OCI-LY7 (cell line): Measurements from ENCODE around the gene SYNPO. TPM values are rescaled to one million over a fixed set of nuclear protein-coding genes. Genes with fewer than 3 reads are reported as not detected.

Experiments
- BruUV-seq: library from RNA; stranded (reverse); fragments of 400-500 nt; replicated peaks from 2 replicates; lab custom pipeline; 2021; lab: Mats Ljungman, UMichigan
- CTCF ChIA-PET: fragments of 300-600 bp; sonication (Branson Sonifier 250); formaldehyde crosslinking; loops from one replicate; lab custom pipeline; 2022; ENCODE audit warnings: antibody characterized with exemption; ENCODE audit not compliant: unreplicated experiment; lab: Charles Lee
- POLR2A ChIA-PET: fragments of 300-600 bp; sonication (Branson Sonifier 250); formaldehyde crosslinking; loops from one replicate; lab custom pipeline; 2022; ENCODE audit warnings: antibody characterized with exemption; lab: Charles Lee
- DNase-seq: peaks from one replicate; pipeline ENCODE4 v3.0.0-alpha.2; 2015; ENCODE audit warnings: low spot score
- H2AFZ ChIP-seq: fragments of 200-600 bp; sonication (generic), shearing (Covaris generic); 2 replicates; pipeline ENCODE4 v1.6.1; 2014; ENCODE audit warnings: mild to moderate bottlenecking, antibody characterized with exemption, low read length, moderate library complexity
- H3K27ac ChIP-seq: fragments of 200-600 bp; sonication (generic); 2 replicates; pipeline ENCODE4 v1.5.1; 2014; ENCODE audit warnings: mixed run types, low read depth, mild to moderate bottlenecking, moderate library complexity, low read length, inconsistent platforms; ENCODE audit not compliant: poor library complexity, severe bottlenecking
- H3K36me3 ChIP-seq: fragments of 200-600 bp; sonication (generic); 2 replicates; pipeline ENCODE4 v1.6.1; 2014; ENCODE audit warnings: mild to moderate bottlenecking, antibody characterized with exemption, low read length, moderate library complexity, mixed read lengths; ENCODE audit not compliant: insufficient read depth
- H3K4me1 ChIP-seq: fragments of 200-600 bp; sonication (generic); 2 replicates; pipeline ENCODE4 v1.5.1; 2014; ENCODE audit warnings: mild to moderate bottlenecking, low read length; ENCODE audit not compliant: insufficient read depth, poor library complexity, severe bottlenecking
- H3K4me2 ChIP-seq: fragments of 200-600 bp; sonication (generic); 2 replicates; pipeline ENCODE4 v1.6.1; 2014; ENCODE audit warnings: mild to moderate bottlenecking, low read length
- H3K4me3 ChIP-seq: fragments of 200-600 bp; sonication (generic); 2 replicates; pipeline ENCODE4 v1.5.1; 2014; ENCODE audit warnings: mild to moderate bottlenecking, low read depth, low read length; ENCODE audit not compliant: poor library complexity, severe bottlenecking
- H3K79me2 ChIP-seq: fragments of 200-600 bp; sonication (generic); 2 replicates; pipeline ENCODE4 v1.6.1; 2016; ENCODE audit warnings: low read depth, mild to moderate bottlenecking, low read length, moderate library complexity, mixed read lengths; ENCODE audit not compliant: insufficient read depth
- H3K9me2 ChIP-seq: fragments of 200-600 bp; sonication (generic); 2 replicates; pipeline ENCODE4 v1.6.1; 2016; ENCODE audit warnings: mild to moderate bottlenecking, low read length, mixed read lengths; ENCODE audit not compliant: insufficient read depth
- H3K9me3 ChIP-seq: fragments of 200-600 bp; sonication (generic); 2 replicates; pipeline ENCODE4 v1.6.1; 2014; ENCODE audit warnings: mild to moderate bottlenecking, mixed run types, low read length, mixed read lengths
- H4K20me1 ChIP-seq: fragments of 200-600 bp; sonication (generic); 2 replicates; pipeline ENCODE4 v1.6.1; 2014; ENCODE audit warnings: mild to moderate bottlenecking, antibody characterized with exemption, low read length, moderate library complexity, mixed read lengths; ENCODE audit not compliant: insufficient read depth
- intact Hi-C: fragments of 100-400 bp; cut with micrococcal nuclease; formaldehyde crosslinking; loops from one replicate; pipeline ENCODE4 v1.10.0; 2022; ENCODE audit not compliant: unreplicated experiment
- total RNA-seq, 2 experiments: library from RNA; depleted of rRNA in 1 of 2; stranded (reverse); fragments of >200 nt in 1 of 2; shearing (Covaris generic) in 1 of 2; gene quantifications; 2 replicates each; pipeline ENCODE4 v1.2.3, GENCODE V29; 2014 to 2022
- TF ChIP-seq, protein P1 (sequence below): fragments of 200-600 bp; sonication (generic); conservative IDR thresholded peaks from 2 replicates; pipeline ENCODE4 v1.5.1; 2014; ENCODE audit warnings: mild to moderate bottlenecking, antibody characterized with exemption, low read length, moderate library complexity, mixed read lengths

SYNPO gene
- total RNA-seq, 2 experiments from 2014 or later, result 0.08 TPM; not detected in 1

DNA sequence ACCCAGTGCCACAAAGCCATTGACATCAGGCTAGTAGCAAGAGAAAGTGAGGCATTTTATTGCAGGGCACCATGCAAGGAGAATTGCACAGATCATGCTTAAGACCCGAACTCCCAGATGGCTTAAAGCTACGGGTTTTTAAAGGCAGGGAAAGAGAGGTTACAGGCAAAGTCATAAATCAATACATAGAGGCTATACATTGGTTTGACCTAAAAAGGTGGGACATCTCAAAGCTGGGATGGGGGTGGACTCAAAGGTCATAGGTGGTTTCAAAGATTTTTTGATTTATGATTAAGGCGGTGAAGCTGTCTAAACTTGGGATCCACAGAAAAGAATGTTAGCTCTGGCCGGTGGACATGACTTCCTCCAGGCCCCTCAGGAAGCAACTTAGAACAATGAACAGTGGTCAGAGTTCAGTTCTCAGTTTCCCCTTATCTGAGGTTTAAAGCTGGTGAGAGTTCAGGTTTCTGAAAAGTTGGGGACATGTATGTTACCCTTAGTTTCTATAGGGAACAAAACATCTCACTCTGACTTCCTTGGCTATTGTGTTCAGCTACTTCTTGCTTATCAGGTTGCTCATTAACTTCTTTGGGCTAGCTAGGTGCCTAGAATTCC, 66.4 kb downstream of the SYNPO start:
- H3K9me2 ChIP-seq, result no peaks in the 10 kb centered on the region
- H3K27ac ChIP-seq, result no peak overlapping the region
- TF ChIP-seq, protein P1, sequence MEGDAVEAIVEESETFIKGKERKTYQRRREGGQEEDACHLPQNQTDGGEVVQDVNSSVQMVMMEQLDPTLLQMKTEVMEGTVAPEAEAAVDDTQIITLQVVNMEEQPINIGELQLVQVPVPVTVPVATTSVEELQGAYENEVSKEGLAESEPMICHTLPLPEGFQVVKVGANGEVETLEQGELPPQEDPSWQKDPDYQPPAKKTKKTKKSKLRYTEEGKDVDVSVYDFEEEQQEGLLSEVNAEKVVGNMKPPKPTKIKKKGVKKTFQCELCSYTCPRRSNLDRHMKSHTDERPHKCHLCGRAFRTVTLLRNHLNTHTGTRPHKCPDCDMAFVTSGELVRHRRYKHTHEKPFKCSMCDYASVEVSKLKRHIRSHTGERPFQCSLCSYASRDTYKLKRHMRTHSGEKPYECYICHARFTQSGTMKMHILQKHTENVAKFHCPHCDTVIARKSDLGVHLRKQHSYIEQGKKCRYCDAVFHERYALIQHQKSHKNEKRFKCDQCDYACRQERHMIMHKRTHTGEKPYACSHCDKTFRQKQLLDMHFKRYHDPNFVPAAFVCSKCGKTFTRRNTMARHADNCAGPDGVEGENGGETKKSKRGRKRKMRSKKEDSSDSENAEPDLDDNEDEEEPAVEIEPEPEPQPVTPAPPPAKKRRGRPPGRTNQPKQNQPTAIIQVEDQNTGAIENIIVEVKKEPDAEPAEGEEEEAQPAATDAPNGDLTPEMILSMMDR, result no peak
- H3K4me2 ChIP-seq, result no peak overlapping the region
- ChIA-PET POLR2A (interaction anchor here (0.8 kb wide), 1 partner anchor 195 kb away, joined by 4 read pairs; no protein-coding TSS in a partner anchor), CTCF (no interaction called here)
- H2AFZ ChIP-seq, result no peak overlapping the region
- intact Hi-C loops, result no loop called here
- peaks cover 19% of the 10 kb centered on the region for H3K36me3 ChIP-seq
- no peaks in the 10 kb centered on the region for H3K79me2 ChIP-seq
- BruUV-seq, result no TSS peak
- no peaks in the 10 kb centered on the region for H3K9me3 ChIP-seq
- no peak overlapping the region for H3K4me3 ChIP-seq
- DNase-seq, result no peak
- H4K20me1 ChIP-seq, result no peaks in the 10 kb centered on the region
- H3K4me1 ChIP-seq, result no peaks in the 10 kb centered on the region

Other genes starting within 250 kb of the SYNPO start
- gene CD74, start 227.8 kb upstream of the SYNPO start, total RNA-seq (2014; rRNA removed; shearing (Covaris generic)), result 2,446 and 3,686 TPM in 2 replicates
- 1,759 and 1,769 TPM in 2 replicates for gene CD74, start 227.8 kb upstream of the SYNPO start, total RNA-seq (2022)
- 2,281 and 2,351 TPM in 2 replicates for gene RPS14, start 190.9 kb upstream of the SYNPO start, total RNA-seq (2014; rRNA removed; shearing (Covaris generic))
- 2,284 and 2,304 TPM in 2 replicates for gene RPS14, start 190.9 kb upstream of the SYNPO start, total RNA-seq (2022)
- 8.8 and 9.5 TPM in 2 replicates for gene NDST1, start 132.5 kb upstream of the SYNPO start, total RNA-seq (2014; rRNA removed; shearing (Covaris generic))
- gene NDST1, start 132.5 kb upstream of the SYNPO start, total RNA-seq (2022), result 26.6 and 28.4 TPM in 2 replicates
- not detected in 2 replicates for gene MYOZ3, start 20.6 kb downstream of the SYNPO start, total RNA-seq (2014; rRNA removed; shearing (Covaris generic))
- not detected in 2 replicates for gene MYOZ3, start 20.6 kb downstream of the SYNPO start, total RNA-seq (2022)
- 46.7 and 47.9 TPM in 2 replicates for gene RBM22, start 60.4 kb downstream of the SYNPO start, total RNA-seq (2014; rRNA removed; shearing (Covaris generic))
- 45.6 and 46.8 TPM in 2 replicates for gene RBM22, start 60.4 kb downstream of the SYNPO start, total RNA-seq (2022)
- 12.6 and 18.9 TPM in 2 replicates for gene DCTN4, start 118.4 kb downstream of the SYNPO start, total RNA-seq (2014; rRNA removed; shearing (Covaris generic))
- gene DCTN4, start 118.4 kb downstream of the SYNPO start, total RNA-seq (2022), result 22.4 and 28.3 TPM in 2 replicates
- gene SMIM3, start 138.1 kb downstream of the SYNPO start, total RNA-seq (2014; rRNA removed; shearing (Covaris generic)), result not detected in 2 replicates
- gene SMIM3, start 138.1 kb downstream of the SYNPO start, total RNA-seq (2022), result not detected in 2 replicates
- gene IRGM, start 205.9 kb downstream of the SYNPO start, total RNA-seq (2014; rRNA removed; shearing (Covaris generic)), result not detected in 2 replicates
- gene IRGM, start 205.9 kb downstream of the SYNPO start, total RNA-seq (2022), result not detected in 2 replicates